Mucosa of stomach (tissue), 1 donor: ENCODE results near the gene RTP3.

Experiments
- H3K27me3 ChIP-seq: one replicate; pipeline ENCODE4 v1.7.0; 2013; ENCODE audit warnings: mild to moderate bottlenecking, low read length; ENCODE audit not compliant: control insufficient read depth, insufficient read depth
- H3K36me3 ChIP-seq: one replicate; pipeline ENCODE4 v1.7.0; 2013; ENCODE audit warnings: low read length; ENCODE audit not compliant: control insufficient read depth, insufficient read depth
- H3K4me1 ChIP-seq: one replicate; pipeline ENCODE4 v1.7.0; 2013; ENCODE audit warnings: mild to moderate bottlenecking, low read length; ENCODE audit not compliant: control insufficient read depth, insufficient read depth
- H3K4me3 ChIP-seq: one replicate; pipeline ENCODE4 v1.7.0; 2013; ENCODE audit warnings: low read length
- H3K9ac ChIP-seq: one replicate; pipeline ENCODE4 v1.7.0; 2013; ENCODE audit warnings: mild to moderate bottlenecking, low read length, moderate library complexity
- H3K9me3 ChIP-seq: one replicate; pipeline ENCODE4 v1.7.0; 2013; ENCODE audit warnings: mild to moderate bottlenecking, low read length, moderate library complexity; ENCODE audit not compliant: control insufficient read depth
- donor health status: Pancreatic carcinoma.

The RTP3 gene

DNA sequence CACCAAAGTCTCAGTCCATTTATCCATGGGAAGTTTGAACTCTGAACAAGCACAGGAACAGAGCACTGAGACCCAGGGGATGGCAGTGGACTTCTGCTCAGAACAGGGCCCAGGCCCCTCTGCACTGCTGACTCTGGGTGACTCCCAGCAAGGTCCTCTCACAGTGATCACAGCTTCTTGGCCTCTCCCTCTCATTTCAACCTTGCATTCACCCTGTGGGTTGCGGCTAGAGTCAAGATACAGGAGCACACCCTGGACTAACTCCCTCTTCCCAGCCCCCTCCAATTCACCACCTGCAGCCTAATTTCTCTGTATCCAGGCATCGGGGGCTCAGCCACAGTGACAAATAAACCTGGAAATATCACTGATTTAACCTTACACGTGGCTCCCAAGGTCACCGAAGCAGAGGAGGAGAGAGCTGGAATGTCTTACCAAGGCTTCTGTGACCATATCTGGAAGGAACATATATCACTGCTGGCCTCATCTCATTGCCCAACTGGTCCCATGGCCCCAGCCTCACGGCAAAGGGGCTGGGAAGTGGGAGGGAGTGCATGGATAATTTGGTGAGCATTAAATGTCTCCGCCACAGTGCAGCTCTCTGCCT, 1.2 kb downstream of the RTP3 start:
- Histone ChIP-seq H3K4me3 (no peak overlapping the region), H3K9me3 (no peaks in the 10 kb centered on the region), H3K4me1 (no peaks in the 10 kb centered on the region), H3K36me3 (no peaks in the 10 kb centered on the region), H3K27me3 (peaks cover 4% of the 10 kb centered on the region), H3K9ac (no peak overlapping the region)

DNA sequence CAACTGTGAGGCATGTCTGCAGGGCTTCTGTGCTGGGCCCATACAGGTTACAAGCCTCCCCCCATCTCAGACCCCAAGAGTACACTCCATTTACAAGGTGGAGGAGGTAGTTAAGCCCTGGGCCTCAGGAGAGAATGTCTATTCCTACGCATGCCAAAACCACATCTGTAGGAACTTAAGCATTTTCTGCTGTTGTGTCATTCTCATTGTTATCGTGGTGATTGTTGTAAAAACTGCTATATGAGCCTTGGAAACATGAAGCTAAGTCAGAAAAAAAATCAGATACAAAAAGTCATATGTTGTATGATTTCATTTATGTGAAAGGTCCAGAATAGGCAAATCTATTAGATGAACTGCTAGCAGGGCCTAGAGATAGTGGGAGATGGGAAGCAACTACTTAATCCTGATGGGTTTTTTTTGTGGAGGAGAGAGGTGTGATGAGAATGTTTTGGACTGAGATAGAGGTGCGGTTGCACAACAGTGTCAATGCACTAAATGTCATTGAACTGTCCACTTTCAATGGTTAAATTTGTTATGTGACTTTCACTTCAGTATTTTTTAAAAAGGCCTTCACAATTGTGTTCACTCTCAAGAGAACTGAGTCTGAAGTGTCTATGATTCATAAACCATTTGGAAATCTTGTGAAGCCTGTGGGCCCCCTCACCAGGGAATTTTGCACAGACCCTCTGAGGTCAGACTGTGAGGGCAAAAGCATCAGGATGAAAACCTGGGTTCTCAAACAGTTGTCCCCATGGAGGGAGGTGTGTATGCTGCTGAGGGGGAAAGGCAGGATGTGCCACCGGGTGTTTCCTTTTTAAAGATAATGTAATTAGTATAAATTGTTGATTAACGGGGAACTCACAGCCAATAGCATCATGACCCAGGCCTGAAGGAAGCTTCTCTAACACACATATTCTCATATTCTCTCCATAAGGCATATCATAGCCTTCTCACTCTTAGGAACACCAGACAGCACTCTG, 3.2 kb downstream of the RTP3 start:
- peaks cover 4% of the 10 kb centered on the region for H3K27me3 ChIP-seq
- H3K36me3 ChIP-seq = no peaks in the 10 kb centered on the region
- no peak overlapping the region for H3K4me3 ChIP-seq
- H3K4me1 ChIP-seq = no peaks in the 10 kb centered on the region
- H3K9me3 ChIP-seq = no peaks in the 10 kb centered on the region
- no peak overlapping the region for H3K9ac ChIP-seq

DNA sequence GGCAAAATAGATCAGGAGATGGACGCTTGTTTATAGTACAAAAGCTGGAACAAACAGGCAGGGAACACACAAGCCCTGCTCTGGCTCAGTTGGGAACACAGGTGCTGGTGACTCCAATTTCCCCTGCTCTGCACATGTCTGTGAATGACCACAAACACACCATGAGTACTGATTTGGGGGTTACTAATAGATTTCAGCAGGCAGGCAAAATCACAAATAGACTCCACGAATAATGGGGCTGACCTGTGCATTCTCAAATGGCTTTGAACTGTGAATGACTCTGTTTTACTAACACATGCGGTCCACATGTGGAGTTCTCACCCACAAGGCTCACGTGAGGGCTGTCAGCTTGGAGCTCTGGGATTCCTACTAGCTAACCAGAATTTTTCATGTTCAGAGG, 3.9 kb downstream of the RTP3 start:
- no peaks in the 10 kb centered on the region for H3K9me3 ChIP-seq
- H3K4me1 ChIP-seq = no peaks in the 10 kb centered on the region
- H3K4me3 ChIP-seq = no peak overlapping the region
- H3K9ac ChIP-seq = no peak overlapping the region
- no peaks in the 10 kb centered on the region for H3K36me3 ChIP-seq
- H3K27me3 ChIP-seq = peaks cover 4% of the 10 kb centered on the region

DNA sequence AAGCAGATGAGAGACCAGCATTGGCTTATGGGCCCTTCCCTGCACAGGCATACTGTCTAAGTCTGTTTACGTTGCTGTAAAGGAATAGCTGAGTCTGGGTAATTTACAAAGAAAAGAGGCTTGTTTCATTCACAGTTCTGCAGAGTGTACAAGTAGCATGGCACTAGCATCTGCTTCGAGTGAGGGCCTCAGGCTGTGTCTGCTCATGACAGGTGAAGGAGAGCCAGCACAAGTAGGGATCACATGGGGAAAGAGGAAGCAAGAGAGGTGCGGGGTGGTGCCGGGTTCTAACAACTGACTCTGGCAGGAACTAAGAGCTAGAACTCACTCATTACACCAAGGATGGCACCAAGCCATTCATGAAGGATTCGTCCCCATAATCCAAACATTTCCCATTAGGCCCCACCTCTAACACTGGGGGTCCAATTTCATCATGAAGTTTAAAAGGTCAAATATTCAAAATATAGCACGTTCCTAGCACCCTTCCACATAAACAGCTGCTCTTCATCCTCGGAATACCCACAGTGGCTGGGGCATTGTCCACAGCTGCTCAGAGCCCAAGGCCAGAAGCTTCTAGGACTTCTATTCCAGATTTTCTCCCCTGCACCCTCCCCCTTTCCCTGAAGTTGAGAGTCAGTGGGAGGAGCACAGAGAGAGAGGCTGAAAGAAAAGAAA, 5.6 kb downstream of the RTP3 start:
- no peaks in the 10 kb centered on the region for H3K4me1 ChIP-seq
- H3K36me3 ChIP-seq = no peaks in the 10 kb centered on the region
- no peaks in the 10 kb centered on the region for H3K27me3 ChIP-seq
- no peak overlapping the region for H3K4me3 ChIP-seq
- no peaks in the 10 kb centered on the region for H3K9me3 ChIP-seq
- H3K9ac ChIP-seq = no peak overlapping the region

GRCh38 chr3:46504789-46505188, 7.0 kb downstream of the RTP3 start:
- no peaks in the 10 kb centered on the region for H3K36me3 ChIP-seq
- H3K27me3 ChIP-seq = no peaks in the 10 kb centered on the region
- H3K4me1 ChIP-seq = no peaks in the 10 kb centered on the region
- no peak overlapping the region for H3K4me3 ChIP-seq
- no peaks in the 10 kb centered on the region for H3K9me3 ChIP-seq
- H3K9ac ChIP-seq = no peak overlapping the region

DNA sequence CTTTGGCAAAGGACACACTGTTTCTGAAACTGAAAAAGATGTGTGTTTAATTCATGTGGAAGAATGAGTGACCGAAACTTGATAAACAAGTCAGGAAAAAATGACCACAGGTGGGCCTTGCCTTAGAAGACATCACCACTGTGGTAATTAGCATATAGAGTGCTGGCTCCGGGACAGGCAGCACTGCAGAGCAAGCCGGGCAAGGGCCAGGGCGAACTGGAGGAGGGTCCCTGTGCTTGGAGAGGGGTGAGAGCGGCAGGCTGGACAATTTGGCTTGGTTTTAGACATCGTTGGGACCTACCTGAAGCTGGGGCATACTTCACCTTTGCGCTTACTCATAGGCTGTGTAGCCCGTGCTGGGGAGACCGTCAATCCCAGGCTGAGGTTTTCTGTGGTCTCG, 8.2 kb downstream of the RTP3 start:
- H3K9ac ChIP-seq = no peak overlapping the region
- H3K4me3 ChIP-seq = no peak overlapping the region
- H3K4me1 ChIP-seq = no peaks in the 10 kb centered on the region
- H3K27me3 ChIP-seq = no peaks in the 10 kb centered on the region
- no peaks in the 10 kb centered on the region for H3K36me3 ChIP-seq
- H3K9me3 ChIP-seq = no peaks in the 10 kb centered on the region

DNA sequence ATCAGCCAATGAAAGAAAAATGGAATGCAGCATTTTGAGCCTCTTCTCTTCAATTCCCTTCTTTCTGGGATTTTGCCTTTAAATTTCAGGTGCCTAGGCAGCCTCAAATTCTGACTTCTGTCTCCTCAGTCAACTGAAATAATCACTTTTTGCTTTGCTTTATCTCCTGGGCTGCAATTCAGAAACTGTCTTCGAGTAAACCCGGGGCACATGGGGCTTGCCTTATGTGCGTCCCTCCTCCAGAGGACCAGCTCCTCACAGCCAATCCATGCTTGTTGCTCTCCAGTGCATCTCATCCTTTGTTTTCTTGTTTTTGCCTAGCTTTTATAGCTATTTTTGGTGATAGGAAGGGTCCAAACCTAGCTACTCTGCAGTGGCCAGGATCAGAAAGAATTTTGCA, 8.8 kb downstream of the RTP3 start:
- no peaks in the 10 kb centered on the region for H3K36me3 ChIP-seq
- H3K9me3 ChIP-seq = no peaks in the 10 kb centered on the region
- no peak overlapping the region for H3K4me3 ChIP-seq
- H3K9ac ChIP-seq = no peak overlapping the region
- H3K27me3 ChIP-seq = no peaks in the 10 kb centered on the region
- H3K4me1 ChIP-seq = no peaks in the 10 kb centered on the region

DNA sequence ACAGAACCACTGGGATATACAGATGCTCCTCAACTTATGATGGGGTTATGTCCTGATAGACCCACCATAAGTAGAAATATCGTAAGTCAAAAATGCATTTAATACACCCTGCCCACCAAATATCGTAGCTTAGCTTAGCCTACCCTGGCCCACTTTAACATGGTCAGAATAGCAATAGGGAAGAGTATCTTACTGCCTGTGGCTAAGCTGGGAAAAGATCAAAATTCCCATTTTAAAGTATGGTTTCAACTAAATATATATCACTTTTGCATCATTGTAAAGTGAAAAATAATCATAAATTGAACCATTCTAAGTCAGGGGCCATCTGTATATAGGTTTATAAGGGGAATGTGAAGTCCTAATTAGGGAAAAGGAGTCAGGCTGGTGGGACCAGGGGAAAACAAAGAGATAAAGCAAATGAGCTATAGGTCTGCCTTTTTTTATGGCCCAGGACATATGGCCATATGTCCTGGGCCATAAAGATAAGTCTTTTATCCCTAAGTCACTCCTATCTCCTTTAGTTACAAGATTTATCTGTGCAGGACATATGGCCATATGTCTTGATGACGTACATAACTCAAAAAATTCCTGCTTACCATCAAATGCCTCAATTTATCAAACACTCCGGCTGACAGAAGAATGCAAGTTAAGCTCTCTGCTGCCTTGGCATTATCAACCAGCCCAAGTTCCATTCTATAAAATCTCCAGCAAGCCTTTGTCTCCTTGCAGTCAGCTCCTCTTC, 11.2 kb downstream of the RTP3 start:
- Histone ChIP-seq H3K9ac (no peak overlapping the region), H3K4me3 (no peak overlapping the region), H3K27me3 (no peaks in the 10 kb centered on the region), H3K9me3 (no peaks in the 10 kb centered on the region), H3K36me3 (no peaks in the 10 kb centered on the region), H3K4me1 (no peaks in the 10 kb centered on the region)

DNA sequence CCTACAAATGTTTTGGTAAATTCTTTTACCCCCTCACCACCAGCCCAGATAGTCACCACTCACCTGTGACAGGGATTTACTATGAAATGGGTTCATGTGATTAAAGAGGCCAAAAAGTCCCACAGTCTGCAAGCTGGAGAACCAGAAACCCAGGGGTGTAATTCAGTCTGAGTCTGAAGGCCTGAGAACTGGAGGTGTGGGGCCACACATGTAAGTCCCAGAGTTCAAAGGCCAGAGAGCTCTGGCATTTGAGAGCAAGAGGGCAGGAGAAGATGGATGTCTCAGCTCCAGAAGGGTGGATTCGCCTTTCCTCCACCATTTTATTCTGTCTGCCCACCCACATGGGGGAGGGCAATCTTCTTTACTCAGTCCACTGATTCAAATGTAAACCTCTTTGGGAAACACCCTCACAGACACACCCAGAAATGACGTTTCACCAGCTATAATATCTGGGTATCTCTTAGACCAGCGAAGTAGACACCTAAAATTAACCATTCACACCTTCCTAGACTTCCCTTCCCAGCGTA, 11.9 kb downstream of the RTP3 start:
- H3K9ac ChIP-seq = no peak overlapping the region
- H3K4me1 ChIP-seq = no peaks in the 10 kb centered on the region
- no peaks in the 10 kb centered on the region for H3K9me3 ChIP-seq
- no peaks in the 10 kb centered on the region for H3K36me3 ChIP-seq
- no peaks in the 10 kb centered on the region for H3K27me3 ChIP-seq
- no peak overlapping the region for H3K4me3 ChIP-seq

GRCh38 chr3:46512191-46512749, 14.5 kb downstream of the RTP3 start:
- H3K4me1 ChIP-seq = no peaks in the 10 kb centered on the region
- no peak overlapping the region for H3K4me3 ChIP-seq
- H3K9me3 ChIP-seq = no peaks in the 10 kb centered on the region

GRCh38 chr3:46516521-46516920, 18.7 kb downstream of the RTP3 start:
- no peaks in the 10 kb centered on the region for H3K4me1 ChIP-seq
- no peaks in the 10 kb centered on the region for H3K36me3 ChIP-seq
- no peaks in the 10 kb centered on the region for H3K27me3 ChIP-seq
- no peak overlapping the region for H3K4me3 ChIP-seq
- H3K9me3 ChIP-seq = no peaks in the 10 kb centered on the region
- no peak overlapping the region for H3K9ac ChIP-seq

More at GRCh38 chr3:46512191-46512749, 14.5 kb downstream of the RTP3 start:
- Histone ChIP-seq H3K9ac (no peak overlapping the region), H3K27me3 (no peaks in the 10 kb centered on the region), H3K36me3 (no peaks in the 10 kb centered on the region)
